GM20000 (cell line): ENCODE measurements around the gene COL13A1.
A peak's percentile ranks its signal among the peaks of the same experiment; 100 is the strongest.

Experiments used
- DNase-seq: peaks from one replicate; pipeline ENCODE4 v3.0.0; 2012; ENCODE audit warnings: low spot score
- TF ChIP-seq, protein P1 (sequence below): IDR thresholded peaks from 2 replicates; pipeline ENCODE4 v1.5.1; 2012; ENCODE audit warnings: mild to moderate bottlenecking, control low read depth; ENCODE audit errors: extremely low read depth, missing control alignments

COL13A1 gene

GRCh38 chr10:69774596-69774995 is 27.1 kb upstream of the COL13A1 start:
- TF ChIP-seq, protein P1, sequence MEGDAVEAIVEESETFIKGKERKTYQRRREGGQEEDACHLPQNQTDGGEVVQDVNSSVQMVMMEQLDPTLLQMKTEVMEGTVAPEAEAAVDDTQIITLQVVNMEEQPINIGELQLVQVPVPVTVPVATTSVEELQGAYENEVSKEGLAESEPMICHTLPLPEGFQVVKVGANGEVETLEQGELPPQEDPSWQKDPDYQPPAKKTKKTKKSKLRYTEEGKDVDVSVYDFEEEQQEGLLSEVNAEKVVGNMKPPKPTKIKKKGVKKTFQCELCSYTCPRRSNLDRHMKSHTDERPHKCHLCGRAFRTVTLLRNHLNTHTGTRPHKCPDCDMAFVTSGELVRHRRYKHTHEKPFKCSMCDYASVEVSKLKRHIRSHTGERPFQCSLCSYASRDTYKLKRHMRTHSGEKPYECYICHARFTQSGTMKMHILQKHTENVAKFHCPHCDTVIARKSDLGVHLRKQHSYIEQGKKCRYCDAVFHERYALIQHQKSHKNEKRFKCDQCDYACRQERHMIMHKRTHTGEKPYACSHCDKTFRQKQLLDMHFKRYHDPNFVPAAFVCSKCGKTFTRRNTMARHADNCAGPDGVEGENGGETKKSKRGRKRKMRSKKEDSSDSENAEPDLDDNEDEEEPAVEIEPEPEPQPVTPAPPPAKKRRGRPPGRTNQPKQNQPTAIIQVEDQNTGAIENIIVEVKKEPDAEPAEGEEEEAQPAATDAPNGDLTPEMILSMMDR: no peak

GRCh38 chr10:69780077-69780476 is 21.6 kb upstream of the COL13A1 start:
- TF ChIP-seq, protein P1: no peak
- no peak for DNase-seq

More at GRCh38 chr10:69774596-69774995, 27.1 kb upstream of the COL13A1 start:
- no peak for DNase-seq

- TF ChIP-seq, protein P1: no peak
- DNase-seq: no peak
Measured at GRCh38 chr10:69781576-69781975, 20.1 kb upstream of the COL13A1 start.

- no peak for DNase-seq
- TF ChIP-seq, protein P1: no peak
Measured at GRCh38 chr10:69783515-69783914, 18.2 kb upstream of the COL13A1 start.

DNA sequence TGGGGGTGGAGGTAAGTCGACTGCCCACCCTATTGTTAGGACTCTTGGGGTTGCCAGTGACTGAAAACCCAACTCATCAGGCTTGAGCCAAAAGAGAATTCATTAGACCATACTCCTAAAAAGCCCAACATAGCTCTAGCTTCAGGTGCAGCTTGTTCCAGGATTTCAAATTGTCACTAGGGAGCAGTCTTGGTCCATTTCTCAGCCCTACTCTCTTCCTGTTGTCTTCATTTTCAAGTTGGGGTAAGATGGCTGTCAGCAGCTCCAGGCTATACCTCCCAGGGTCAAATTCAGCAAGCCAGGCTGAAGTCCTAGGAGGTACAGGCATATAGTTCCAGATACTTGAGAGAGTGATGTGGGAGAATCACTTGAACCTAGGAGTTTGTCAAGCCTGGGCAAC is 14.9 kb upstream of the COL13A1 start:
- TF ChIP-seq, protein P1: no peak
- no peak for DNase-seq

GRCh38 chr10:69787681-69788080 is 14.0 kb upstream of the COL13A1 start:
- no peak for DNase-seq
- TF ChIP-seq, protein P1: no peak

DNA sequence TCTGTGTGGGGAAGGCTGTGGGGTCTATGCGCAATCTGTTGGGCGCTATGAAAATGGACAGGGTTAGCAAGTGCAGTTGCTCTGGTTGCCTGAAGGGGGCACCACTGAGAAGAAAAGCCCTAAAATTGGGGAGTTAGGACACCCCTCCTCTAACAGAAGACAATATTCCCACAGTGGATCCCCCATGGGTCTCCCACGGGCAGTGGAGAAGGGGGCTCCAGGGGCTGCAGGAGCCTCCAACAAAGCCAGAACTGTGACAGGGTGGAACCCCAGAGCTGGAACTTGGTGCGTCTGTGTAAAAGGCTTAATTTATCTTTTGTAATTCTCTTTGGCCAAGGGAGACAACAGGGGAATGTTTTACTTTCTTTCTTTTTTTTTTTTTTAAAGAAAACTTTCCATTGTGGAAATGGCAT is 12.5 kb upstream of the COL13A1 start:
- TF ChIP-seq, protein P1: peak; percentile 41
- no peak for DNase-seq
